ENCODE results near the gene SLC25A29. TPM values are rescaled to one million over a fixed set of nuclear protein-coding genes. Genes with fewer than 3 reads are reported as not detected.

Gene SLC25A29
- polyA plus RNA-seq, 1 donor (not counting 4 experiments of a cell fraction or from before 2014, with no cell fraction given): 16.3 TPM

DNA sequence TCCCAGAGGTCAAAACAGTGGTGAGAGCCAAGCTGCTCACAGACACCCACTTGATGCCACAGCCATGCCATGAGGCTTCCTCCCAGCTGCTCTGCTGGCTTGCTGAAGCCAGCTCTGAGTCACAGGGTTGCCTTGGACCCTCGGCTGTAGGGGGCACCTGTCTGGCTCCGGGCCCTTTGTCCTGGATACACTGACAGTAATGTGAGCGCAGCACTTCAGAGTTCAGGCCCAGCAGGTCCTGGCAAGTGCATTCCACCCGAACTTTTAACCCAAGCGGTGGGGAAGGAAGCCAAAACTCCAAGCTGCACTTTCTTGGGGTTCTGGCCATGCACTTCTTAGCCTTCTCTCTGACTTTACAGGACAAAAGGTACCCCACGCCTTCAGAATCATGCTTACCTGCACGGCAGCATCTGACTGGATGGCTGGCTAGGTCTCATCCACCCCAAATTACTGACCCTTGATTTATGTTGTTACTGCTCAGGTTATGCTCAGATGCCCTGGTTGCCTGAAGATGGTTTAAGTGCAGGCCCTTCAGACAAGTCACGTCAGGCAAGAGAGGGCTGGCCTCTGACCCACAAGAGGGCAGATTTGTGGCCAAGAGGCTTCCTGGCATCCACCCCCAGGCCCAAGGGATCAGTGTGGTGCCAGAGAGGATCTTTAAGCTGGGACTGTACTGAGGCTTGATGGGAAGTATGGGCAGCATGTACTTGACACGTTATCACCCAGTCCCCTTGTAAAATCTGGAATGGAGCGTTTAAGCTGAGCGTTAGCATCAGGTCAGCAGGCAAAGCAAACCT lies 24.8 kb downstream of the SLC25A29 start:
- no peak overlapping the region for H3K4me2 ChIP-seq (ENCODE audit: control insufficient read depth, extremely low read depth, insufficient read depth, low read depth, low read length)
- dilution Hi-C loops (cut with MboI; ENCODE audit: extremely low pct_ligation_motif_present, low sequenced_read_pairs): no loop called here
- H3K27ac ChIP-seq (ENCODE audit: control insufficient read depth, insufficient read depth, low read length): no peak overlapping the region
- H3K27me3 ChIP-seq (ENCODE audit: control insufficient read depth, extremely low read depth, insufficient read depth, low read length): no peaks in the 10 kb centered on the region
- TF ChIP-seq CTCF (optimal IDR thresholded peaks at IDR 0.05 in 1 of 3, IDR thresholded peaks at IDR 0.05 in 1 of 3, conservative IDR thresholded peaks at IDR 0.05 in 1 of 3; ENCODE audit: extremely low read depth in 1 of 3, insufficient read depth in 2 of 3, low read length in 3 of 3) (no peak), EZH2 (IDR thresholded peaks at IDR 0.05; ENCODE audit: low read length) (no peak)
- peaks cover 3 to 12% of the 10 kb centered on the region in 2 experiments for H3K36me3 ChIP-seq (ENCODE audit: control insufficient read depth in 2 of 2, extremely low read depth in 1 of 2, insufficient read depth in 2 of 2, low read length in 2 of 2)
- H3K4me3 ChIP-seq (ENCODE audit: control insufficient read depth in 2 of 3, extremely low read depth in 1 of 3, insufficient read depth in 2 of 3, low read depth in 1 of 3, low read length in 3 of 3): no peak overlapping the region
- peaks cover 35% of the 10 kb centered on the region for H3K79me2 ChIP-seq (ENCODE audit: control insufficient read depth, insufficient read depth, low read length)
- no peak for DNase-seq (ENCODE audit: low read depth, low spot score)
- H3K4me1 ChIP-seq (ENCODE audit: control insufficient read depth, extremely low read depth, insufficient read depth, low read length): peaks cover 30% of the 10 kb centered on the region
- no peak overlapping the region for H2AFZ ChIP-seq (ENCODE audit: control insufficient read depth, low read length)
- peaks cover 8% of the 10 kb centered on the region for H4K20me1 ChIP-seq (ENCODE audit: control insufficient read depth, extremely low read depth, insufficient read depth, low read length)
- H3K9ac ChIP-seq (ENCODE audit: control insufficient read depth, extremely low read depth, insufficient read depth, low read length): no peak overlapping the region
- H3K9me1 ChIP-seq (ENCODE audit: control insufficient read depth, extremely low read depth, insufficient read depth, low read length): peaks cover 6% of the 10 kb centered on the region
- no peaks in the 10 kb centered on the region for H3K9me3 ChIP-seq (ENCODE audit: control insufficient read depth, low read depth, low read length)
- FAIRE-seq: peak; percentile 49

- H3K9me1 ChIP-seq (ENCODE audit: control insufficient read depth, extremely low read depth, insufficient read depth, low read length): peaks cover 6% of the 10 kb centered on the region
- dilution Hi-C loops (cut with MboI; ENCODE audit: extremely low pct_ligation_motif_present, low sequenced_read_pairs): no loop called here
- H3K4me1 ChIP-seq (ENCODE audit: control insufficient read depth, extremely low read depth, insufficient read depth, low read length): peaks cover 25% of the 10 kb centered on the region
- H3K27ac ChIP-seq (ENCODE audit: control insufficient read depth, insufficient read depth, low read length): no peak overlapping the region
- DNase-seq (ENCODE audit: low read depth, low spot score): no peak
- H3K36me3 ChIP-seq (ENCODE audit: control insufficient read depth in 2 of 2, extremely low read depth in 1 of 2, insufficient read depth in 2 of 2, low read length in 2 of 2): peaks cover 4 to 12% of the 10 kb centered on the region in 2 experiments
- no peak overlapping the region for H3K4me3 ChIP-seq (ENCODE audit: control insufficient read depth in 2 of 3, extremely low read depth in 1 of 3, insufficient read depth in 2 of 3, low read depth in 1 of 3, low read length in 3 of 3)
- FAIRE-seq: no peak
- TF ChIP-seq EZH2 (IDR thresholded peaks at IDR 0.05; ENCODE audit: low read length) (no peak), CTCF (optimal IDR thresholded peaks at IDR 0.05 in 1 of 3, IDR thresholded peaks at IDR 0.05 in 1 of 3, conservative IDR thresholded peaks at IDR 0.05 in 1 of 3; ENCODE audit: extremely low read depth in 1 of 3, insufficient read depth in 2 of 3, low read length in 3 of 3) (no peak)
- no peak overlapping the region for H2AFZ ChIP-seq (ENCODE audit: control insufficient read depth, low read length)
- H3K9ac ChIP-seq (ENCODE audit: control insufficient read depth, extremely low read depth, insufficient read depth, low read length): no peak overlapping the region
- no peaks in the 10 kb centered on the region for H3K27me3 ChIP-seq (ENCODE audit: control insufficient read depth, extremely low read depth, insufficient read depth, low read length)
- H3K79me2 ChIP-seq (ENCODE audit: control insufficient read depth, insufficient read depth, low read length): peaks cover 54% of the 10 kb centered on the region
- H4K20me1 ChIP-seq (ENCODE audit: control insufficient read depth, extremely low read depth, insufficient read depth, low read length): peaks cover 8% of the 10 kb centered on the region
- H3K4me2 ChIP-seq (ENCODE audit: control insufficient read depth, extremely low read depth, insufficient read depth, low read depth, low read length): no peak overlapping the region
- no peaks in the 10 kb centered on the region for H3K9me3 ChIP-seq (ENCODE audit: control insufficient read depth, low read depth, low read length)
Measured at GRCh38 chr14:100279563-100279962, 26.7 kb downstream of the SLC25A29 start.
